NT2/D1 (cell line): ENCODE data around the gene CCDC89.

Experiments
- YY1 ChIP-seq: IDR thresholded peaks from 2 replicates; pipeline ENCODE4 v1.6.1; 2011; ENCODE audit not compliant: insufficient read length, insufficient read depth
- ZNF274 ChIP-seq: IDR thresholded peaks from 2 replicates; pipeline ENCODE4 v1.6.1; 2011; ENCODE audit warnings: mild to moderate bottlenecking, low read depth, low read length

DNA sequence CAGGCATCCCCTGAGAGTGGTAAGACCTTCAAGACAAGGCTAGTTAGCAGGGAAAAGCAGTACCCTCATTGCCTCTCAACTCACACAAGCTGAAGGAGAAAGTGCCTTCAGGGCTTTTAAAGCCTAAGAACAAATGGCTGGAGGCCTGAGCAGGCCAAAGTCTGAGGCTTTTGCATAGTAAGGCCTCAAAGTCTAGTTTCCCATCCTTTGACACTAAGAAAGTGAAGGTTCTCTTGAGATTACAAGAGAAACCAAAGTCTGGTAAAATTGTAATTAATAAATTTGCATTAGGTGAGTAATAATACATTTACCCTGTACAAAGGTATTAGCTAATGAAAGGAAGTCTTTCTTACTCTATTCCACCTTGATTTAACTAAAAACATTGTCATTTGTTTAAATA, 47.0 kb upstream of the CCDC89 start:
- TF ChIP-seq ZNF274 (no peak), YY1 (no peak)
